Activated CD8-positive, alpha-beta T cell treated with anti-CD3 and anti-CD28 coated beads for 36 hours (primary cell): ENCODE measurements around the gene TEX264. TPM values are rescaled to one million over a fixed set of nuclear protein-coding genes. Genes with fewer than 3 reads are reported as not detected.

Experiments
- ATAC-seq: fragments of 200-7000 bp; cut with Tn5 transposase; one replicate; pipeline ENCODE4 v1.10.0; 2021; ENCODE audit warnings: mild to moderate bottlenecking, moderate library complexity
- CTCF ChIA-PET: fragments of 350-600 bp; sonication (Branson Sonifier 250); formaldehyde crosslinking; loops from one replicate; lab custom pipeline; 2021; ENCODE audit warnings: antibody characterized with exemption; lab: Charles Lee
- POLR2A ChIA-PET: fragments of 350-600 bp; sonication (Branson Sonifier 250); formaldehyde crosslinking; loops from one replicate; lab custom pipeline; 2021; ENCODE audit warnings: antibody characterized with exemption; lab: Charles Lee
- DNase-seq: peaks from one replicate; pipeline ENCODE4 v3.0.0-alpha.2; 2020
- H3K27ac Mint-ChIP-seq: one replicate; pipeline ENCODE4 v1.8.0; 2021; ENCODE audit warnings: mild to moderate bottlenecking, mixed read lengths
- H3K27me3 Mint-ChIP-seq: one replicate; pipeline ENCODE4 v1.8.0; 2021; ENCODE audit warnings: mixed read lengths
- H3K36me3 Mint-ChIP-seq: one replicate; pipeline ENCODE4 v1.8.0; 2021; ENCODE audit warnings: low read depth, mixed read lengths
- H3K4me1 Mint-ChIP-seq: one replicate; pipeline ENCODE4 v1.8.0; 2021; ENCODE audit warnings: low read depth, mixed read lengths
- H3K4me3 Mint-ChIP-seq: one replicate; pipeline ENCODE4 v1.8.0; 2021; ENCODE audit warnings: mild to moderate bottlenecking, moderate library complexity, mixed read lengths
- H3K9me3 Mint-ChIP-seq: one replicate; pipeline ENCODE4 v1.8.0; 2021; ENCODE audit warnings: mixed read lengths
- intact Hi-C: fragments of 100-400 bp; cut with micrococcal nuclease; formaldehyde crosslinking; loops from one replicate; pipeline ENCODE4 v1.10.0; 2022
- total RNA-seq, 2 experiments: library from RNA; stranded (reverse); gene quantifications; one replicate each; pipeline ENCODE4 v1.2.3, GENCODE V29; 2021
- TF ChIP-seq, protein P1 (sequence below): fragments of 200-600 bp; IDR thresholded peaks from one replicate; pipeline ENCODE4 v1.8.0; 2022; ENCODE audit warnings: antibody characterized with exemption, mild to moderate bottlenecking

TEX264 gene
- total RNA-seq, 2 experiments from 2014 or later, result 24.9 to 26.0 TPM

- intact Hi-C loops, result no loop called here
- peaks cover 2% of the 10 kb centered on the region for H3K27me3 Mint-ChIP-seq
- peaks cover 6% of the 10 kb centered on the region for H3K36me3 Mint-ChIP-seq
- peaks cover 9% of the 10 kb centered on the region for H3K4me1 Mint-ChIP-seq
- no peak overlapping the region for H3K4me3 Mint-ChIP-seq
- ChIA-PET CTCF (no interaction called here), POLR2A (no interaction called here)
- ATAC-seq (no peak), DNase-seq (no peak)
- H3K27ac Mint-ChIP-seq, result no peak overlapping the region
- no peaks in the 10 kb centered on the region for H3K9me3 Mint-ChIP-seq
- TF ChIP-seq, protein P1, sequence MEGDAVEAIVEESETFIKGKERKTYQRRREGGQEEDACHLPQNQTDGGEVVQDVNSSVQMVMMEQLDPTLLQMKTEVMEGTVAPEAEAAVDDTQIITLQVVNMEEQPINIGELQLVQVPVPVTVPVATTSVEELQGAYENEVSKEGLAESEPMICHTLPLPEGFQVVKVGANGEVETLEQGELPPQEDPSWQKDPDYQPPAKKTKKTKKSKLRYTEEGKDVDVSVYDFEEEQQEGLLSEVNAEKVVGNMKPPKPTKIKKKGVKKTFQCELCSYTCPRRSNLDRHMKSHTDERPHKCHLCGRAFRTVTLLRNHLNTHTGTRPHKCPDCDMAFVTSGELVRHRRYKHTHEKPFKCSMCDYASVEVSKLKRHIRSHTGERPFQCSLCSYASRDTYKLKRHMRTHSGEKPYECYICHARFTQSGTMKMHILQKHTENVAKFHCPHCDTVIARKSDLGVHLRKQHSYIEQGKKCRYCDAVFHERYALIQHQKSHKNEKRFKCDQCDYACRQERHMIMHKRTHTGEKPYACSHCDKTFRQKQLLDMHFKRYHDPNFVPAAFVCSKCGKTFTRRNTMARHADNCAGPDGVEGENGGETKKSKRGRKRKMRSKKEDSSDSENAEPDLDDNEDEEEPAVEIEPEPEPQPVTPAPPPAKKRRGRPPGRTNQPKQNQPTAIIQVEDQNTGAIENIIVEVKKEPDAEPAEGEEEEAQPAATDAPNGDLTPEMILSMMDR, result no peak
Observed at GRCh38 chr3:51703068-51703760, 32.2 kb downstream of the TEX264 start.

GRCh38 chr3:51703761-51704510 lies 32.9 kb downstream of the TEX264 start:
- TF ChIP-seq, protein P1, result no peak
- ATAC-seq (no peak), DNase-seq (no peak)
- no peaks in the 10 kb centered on the region for H3K9me3 Mint-ChIP-seq
- no peak overlapping the region for H3K27ac Mint-ChIP-seq
- no peak overlapping the region for H3K4me3 Mint-ChIP-seq
- CTCF ChIA-PET, result interaction anchor here (1.0 kb wide), 1 partner anchor 23 kb away, joined by 3 read pairs; no protein-coding TSS in a partner anchor
- peaks cover 9% of the 10 kb centered on the region for H3K4me1 Mint-ChIP-seq
- intact Hi-C loops, result no loop called here
- peaks cover 2% of the 10 kb centered on the region for H3K27me3 Mint-ChIP-seq
- H3K36me3 Mint-ChIP-seq, result peaks cover 3% of the 10 kb centered on the region
- POLR2A ChIA-PET, result no interaction called here

DNA sequence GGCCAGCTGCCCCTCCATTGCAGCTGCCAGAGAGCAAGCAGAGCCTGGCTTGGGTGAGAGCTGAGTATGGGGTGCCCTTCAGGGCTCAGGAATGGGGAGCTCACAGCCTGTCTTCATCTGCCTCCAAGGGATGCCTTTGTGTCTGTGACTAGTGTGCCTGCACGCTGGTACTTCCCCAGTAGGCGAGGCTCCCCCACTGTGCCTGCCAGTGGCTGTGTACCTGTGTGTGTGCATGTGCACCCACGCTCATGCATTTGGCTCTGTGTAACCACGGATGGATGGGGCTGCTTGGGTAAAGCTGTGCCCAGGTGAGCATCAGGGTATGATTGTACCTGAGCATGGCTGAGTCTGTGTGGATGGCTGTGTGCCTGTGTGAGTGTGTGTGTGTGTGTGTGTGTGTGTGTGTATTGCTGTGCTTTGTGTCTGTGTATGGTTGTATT lies 33.5 kb downstream of the TEX264 start:
- ATAC-seq, result no peak
- intact Hi-C loops, result no loop called here
- Mint-ChIP-seq H3K27me3 (peaks cover 2% of the 10 kb centered on the region), H3K9me3 (no peaks in the 10 kb centered on the region), H3K4me1 (peaks cover 9% of the 10 kb centered on the region), H3K4me3 (no peak overlapping the region), H3K36me3 (no peaks in the 10 kb centered on the region), H3K27ac (no peak overlapping the region)
- POLR2A ChIA-PET, result interaction anchor here (1.0 kb wide), 1 partner anchor 14 kb away, joined by 4 read pairs; no protein-coding TSS in a partner anchor
- DNase-seq, result no peak
- CTCF ChIA-PET, result interaction anchor here (1.0 to 1.1 kb wide), 2 partner anchors 14 to 24 kb away, joined by 3 to 10 read pairs; no protein-coding TSS in a partner anchor
- TF ChIP-seq, protein P1, result no peak

- H3K4me1 Mint-ChIP-seq, result peaks cover 10% of the 10 kb centered on the region
Observed at GRCh38 chr3:51705276-51706020, 34.4 kb downstream of the TEX264 start.

More at GRCh38 chr3:51705276-51706020, 34.4 kb downstream of the TEX264 start:
- H3K27ac Mint-ChIP-seq, result no peak overlapping the region
- H3K36me3 Mint-ChIP-seq, result peaks cover 2% of the 10 kb centered on the region
- intact Hi-C loops, result no loop called here
- CTCF ChIA-PET, result interaction anchor here (0.7 to 1.2 kb wide), 4 partner anchors 13 to 114 kb away, joined by 3 to 10 read pairs (median 4); no protein-coding TSS in a partner anchor
- TF ChIP-seq, protein P1, result no peak
- H3K4me3 Mint-ChIP-seq, result no peak overlapping the region
- peaks cover 3% of the 10 kb centered on the region for H3K27me3 Mint-ChIP-seq
- ATAC-seq, result no peak
- no peaks in the 10 kb centered on the region for H3K9me3 Mint-ChIP-seq
- POLR2A ChIA-PET, result interaction anchor here (0.9 to 1.0 kb wide), 4 partner anchors 10 to 31 kb away, joined by 3 to 4 read pairs (median 3); no protein-coding TSS in a partner anchor
- no peak for DNase-seq
